ENCODE data around the gene SNED1. TPM values are rescaled to one million over a fixed set of nuclear protein-coding genes. Genes with fewer than 3 reads are reported as not detected.

Gene SNED1
- total RNA-seq, 1 donor from 2014 or later: 2.3 TPM

DNA sequence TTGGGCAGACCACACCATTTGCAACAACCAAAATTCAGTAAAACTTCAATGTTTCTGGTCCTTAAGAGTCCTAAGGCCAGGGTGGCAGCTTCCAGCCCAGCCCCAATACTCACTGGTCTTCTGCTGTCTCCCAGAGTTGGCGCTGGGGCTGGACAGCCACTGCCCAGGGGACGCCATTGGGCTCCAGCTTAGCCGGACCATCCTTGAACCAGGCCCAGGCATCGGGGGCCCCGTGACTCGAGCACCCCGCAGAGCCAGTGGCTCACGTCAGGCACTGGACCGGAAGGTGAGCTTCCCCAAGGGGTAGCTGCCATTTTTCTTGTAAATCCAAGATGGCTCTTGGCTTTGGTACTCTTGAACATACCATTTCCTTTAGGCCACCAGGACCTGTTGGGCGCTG lies 21.8 kb downstream of the SNED1 start:
- H3K4me3 Mint-ChIP-seq (ENCODE audit: unreplicated experiment): no peak overlapping the region
- no peak for DNase-seq (ENCODE audit: low spot score)
- H3K4me1 Mint-ChIP-seq (ENCODE audit: unreplicated experiment): no peaks in the 10 kb centered on the region
- H3K27ac Mint-ChIP-seq (ENCODE audit: unreplicated experiment): no peak overlapping the region
- TF ChIP-seq, protein P1, sequence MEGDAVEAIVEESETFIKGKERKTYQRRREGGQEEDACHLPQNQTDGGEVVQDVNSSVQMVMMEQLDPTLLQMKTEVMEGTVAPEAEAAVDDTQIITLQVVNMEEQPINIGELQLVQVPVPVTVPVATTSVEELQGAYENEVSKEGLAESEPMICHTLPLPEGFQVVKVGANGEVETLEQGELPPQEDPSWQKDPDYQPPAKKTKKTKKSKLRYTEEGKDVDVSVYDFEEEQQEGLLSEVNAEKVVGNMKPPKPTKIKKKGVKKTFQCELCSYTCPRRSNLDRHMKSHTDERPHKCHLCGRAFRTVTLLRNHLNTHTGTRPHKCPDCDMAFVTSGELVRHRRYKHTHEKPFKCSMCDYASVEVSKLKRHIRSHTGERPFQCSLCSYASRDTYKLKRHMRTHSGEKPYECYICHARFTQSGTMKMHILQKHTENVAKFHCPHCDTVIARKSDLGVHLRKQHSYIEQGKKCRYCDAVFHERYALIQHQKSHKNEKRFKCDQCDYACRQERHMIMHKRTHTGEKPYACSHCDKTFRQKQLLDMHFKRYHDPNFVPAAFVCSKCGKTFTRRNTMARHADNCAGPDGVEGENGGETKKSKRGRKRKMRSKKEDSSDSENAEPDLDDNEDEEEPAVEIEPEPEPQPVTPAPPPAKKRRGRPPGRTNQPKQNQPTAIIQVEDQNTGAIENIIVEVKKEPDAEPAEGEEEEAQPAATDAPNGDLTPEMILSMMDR (IDR thresholded peaks at IDR 0.05; ENCODE audit: unreplicated experiment): no peak
- no peaks in the 10 kb centered on the region for H3K36me3 Mint-ChIP-seq (ENCODE audit: low read depth, unreplicated experiment)
- no peaks in the 10 kb centered on the region for H3K9me3 Mint-ChIP-seq (ENCODE audit: unreplicated experiment)
- H3K27me3 Mint-ChIP-seq (ENCODE audit: unreplicated experiment): peaks cover 2% of the 10 kb centered on the region

GRCh38 chr2:241020629-241021190 lies 22.3 kb downstream of the SNED1 start:
- H3K27me3 Mint-ChIP-seq (ENCODE audit: unreplicated experiment): peaks cover 2% of the 10 kb centered on the region
- TF ChIP-seq, protein P1 (IDR thresholded peaks at IDR 0.05; ENCODE audit: unreplicated experiment): no peak
- no peak for DNase-seq (ENCODE audit: low spot score)
- no peak overlapping the region for H3K4me3 Mint-ChIP-seq (ENCODE audit: unreplicated experiment)
- peaks cover 3% of the 10 kb centered on the region for H3K36me3 Mint-ChIP-seq (ENCODE audit: low read depth, unreplicated experiment)
- H3K4me1 Mint-ChIP-seq (ENCODE audit: unreplicated experiment): no peaks in the 10 kb centered on the region
- no peaks in the 10 kb centered on the region for H3K9me3 Mint-ChIP-seq (ENCODE audit: unreplicated experiment)
- H3K27ac Mint-ChIP-seq (ENCODE audit: unreplicated experiment): no peak overlapping the region

DNA sequence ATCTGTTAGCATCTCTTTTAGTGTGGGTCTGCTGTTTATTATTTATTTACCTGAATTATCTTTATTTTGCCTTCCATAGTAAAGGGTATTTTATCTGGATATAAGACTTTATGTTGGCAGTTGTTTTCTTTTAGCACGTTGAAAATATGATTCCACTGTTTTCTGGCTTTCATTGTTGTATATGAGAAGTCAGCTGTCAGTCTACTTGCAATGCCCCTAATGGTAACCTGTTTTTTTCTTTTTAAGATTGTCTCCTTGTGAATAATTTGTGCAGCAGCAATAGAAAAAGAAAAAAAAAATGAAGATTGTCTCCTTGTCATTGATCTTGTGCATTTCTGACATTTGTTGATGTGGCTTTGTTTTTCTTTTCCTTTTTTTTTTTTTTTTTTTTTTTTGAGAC lies 27.2 kb downstream of the SNED1 start:
- Mint-ChIP-seq H3K4me3 (ENCODE audit: unreplicated experiment) (no peak overlapping the region), H3K27ac (ENCODE audit: unreplicated experiment) (no peak overlapping the region), H3K36me3 (ENCODE audit: low read depth, unreplicated experiment) (peaks cover 7% of the 10 kb centered on the region)

GRCh38 chr2:241029599-241030332 lies 31.3 kb downstream of the SNED1 start:
- Mint-ChIP-seq H3K27me3 (ENCODE audit: unreplicated experiment) (peaks cover 3% of the 10 kb centered on the region), H3K4me3 (ENCODE audit: unreplicated experiment) (no peak overlapping the region), H3K36me3 (ENCODE audit: low read depth, unreplicated experiment) (peaks cover 7% of the 10 kb centered on the region), H3K27ac (ENCODE audit: unreplicated experiment) (no peak overlapping the region), H3K9me3 (ENCODE audit: unreplicated experiment) (peaks cover 8% of the 10 kb centered on the region), H3K4me1 (ENCODE audit: unreplicated experiment) (no peaks in the 10 kb centered on the region)
- TF ChIP-seq, protein P1 (IDR thresholded peaks at IDR 0.05; ENCODE audit: unreplicated experiment): no peak
- DNase-seq (ENCODE audit: low spot score): no peak

More for the DNA sequence above, 27.2 kb downstream of the SNED1 start:
- no peaks in the 10 kb centered on the region for H3K27me3 Mint-ChIP-seq (ENCODE audit: unreplicated experiment)
- DNase-seq (ENCODE audit: low spot score): no peak
- no peaks in the 10 kb centered on the region for H3K4me1 Mint-ChIP-seq (ENCODE audit: unreplicated experiment)
- TF ChIP-seq, protein P1 (IDR thresholded peaks at IDR 0.05; ENCODE audit: unreplicated experiment): no peak
- peaks cover 8% of the 10 kb centered on the region for H3K9me3 Mint-ChIP-seq (ENCODE audit: unreplicated experiment)

DNA sequence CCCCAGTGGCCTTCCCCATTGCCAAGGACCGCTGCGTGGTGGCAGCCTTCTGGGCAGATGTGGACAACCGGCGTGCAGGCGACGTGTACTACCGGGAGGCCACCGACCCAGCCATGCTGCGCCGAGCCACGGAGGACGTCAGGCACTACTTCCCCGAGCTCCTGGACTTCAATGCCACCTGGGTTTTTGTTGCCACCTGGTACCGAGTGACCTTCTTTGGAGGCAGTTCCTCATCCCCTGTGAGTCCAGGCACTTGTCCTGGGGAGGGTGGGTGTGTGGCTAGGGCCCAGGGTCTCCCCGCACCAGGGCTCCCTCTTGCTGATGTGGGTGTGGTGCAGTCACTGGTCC lies 31.9 kb downstream of the SNED1 start:
- Mint-ChIP-seq H3K4me3 (ENCODE audit: unreplicated experiment) (no peak overlapping the region), H3K9me3 (ENCODE audit: unreplicated experiment) (peaks cover 8% of the 10 kb centered on the region), H3K36me3 (ENCODE audit: low read depth, unreplicated experiment) (peaks cover 7% of the 10 kb centered on the region), H3K27me3 (ENCODE audit: unreplicated experiment) (peaks cover 6% of the 10 kb centered on the region), H3K4me1 (ENCODE audit: unreplicated experiment) (no peaks in the 10 kb centered on the region), H3K27ac (ENCODE audit: unreplicated experiment) (no peak overlapping the region)
- TF ChIP-seq, protein P1 (IDR thresholded peaks at IDR 0.05; ENCODE audit: unreplicated experiment): no peak
- DNase-seq (ENCODE audit: low spot score): no peak
